Breast epithelium (tissue), 4 donors: Measurements from ENCODE around the gene COL9A1. TPM values are rescaled to one million over a fixed set of nuclear protein-coding genes. Genes with fewer than 3 reads are reported as not detected.

Experiments used
- DNase-seq, 2 donors: peaks; one replicate each; pipeline ENCODE4 v3.0.0-alpha.2; 2019; ENCODE audit warnings: low spot score in 2 of 2
- H3K27ac ChIP-seq, 2 donors: fragments of 200-600 bp; sonication (generic) in 1 of 2; one replicate each; pipeline ENCODE4 v1.5.1; 2016 to 2019; ENCODE audit warnings: mild to moderate bottlenecking in 1 of 2
- H3K27me3 ChIP-seq, 2 donors: fragments of 200-600 bp; sonication (generic) in 1 of 2; one replicate each; pipeline versions ENCODE4 v1.5.1 to v1.6.0; 2017 to 2019; ENCODE audit warnings: control low read depth in 1 of 2, mild to moderate bottlenecking in 1 of 2
- H3K36me3 ChIP-seq: fragments of 200-600 bp; one replicate; pipeline ENCODE4 v1.5.1; 2019
- H3K4me1 ChIP-seq, 2 donors: fragments of 200-600 bp; sonication (generic); one replicate each; pipeline ENCODE4 v1.5.1; 2016 to 2019; ENCODE audit warnings: control low read depth in 1 of 2
- H3K4me3 ChIP-seq, 3 donors: fragments of 200-600 bp; sonication (generic); 1 replicate in 2 of 3; 2 replicates in 1 of 3; pipeline ENCODE4 v1.5.1; 2016 to 2019; ENCODE audit warnings: mild to moderate bottlenecking in 3 of 3, moderate library complexity in 2 of 3
- H3K9me3 ChIP-seq, 2 donors: fragments of 200-600 bp; sonication (generic) in 1 of 2; one replicate each; pipeline ENCODE4 v1.5.1; 2016 to 2019; ENCODE audit warnings: control low read depth in 1 of 2
- CTCF ChIP-seq, 3 donors: fragments of 450-650 bp; IDR thresholded peaks; one replicate each; pipeline ENCODE4 v1.5.1; 2016 to 2017; ENCODE audit warnings: antibody characterized with exemption in 3 of 3, mild to moderate bottlenecking in 3 of 3, moderate library complexity in 3 of 3
- POLR2A ChIP-seq: fragments of 450-650 bp; IDR thresholded peaks from one replicate; pipeline ENCODE4 v1.6.1; 2016; ENCODE audit warnings: antibody characterized with exemption, mild to moderate bottlenecking, moderate library complexity
- POLR2AphosphoS5 ChIP-seq, 3 donors: sonication (generic); formaldehyde crosslinking; IDR thresholded peaks; one replicate each; pipeline ENCODE4 v1.6.1; 2017; ENCODE audit warnings: antibody characterized with exemption in 3 of 3
- intact Hi-C: fragments of 100-400 bp; cut with DNase I; formaldehyde crosslinking; loops from one replicate; pipeline ENCODE4 v1.15.1; 2023; ENCODE audit warnings: low total_unique reads
- total RNA-seq, 3 donors: library from RNA; depleted of rRNA; stranded (reverse); fragments of >200 nt; gene quantifications; one replicate each; pipeline ENCODE4 v1.1.0, GENCODE V29; 2016

COL9A1 gene
- total RNA-seq, 3 donors from 2014 or later = 0.32 TPM; not detected in 2

- no peaks in the 10 kb centered on the region for H3K9me3 ChIP-seq
- H3K36me3 ChIP-seq = no peaks in the 10 kb centered on the region
- no peak overlapping the region for H3K27ac ChIP-seq
- no peak for DNase-seq
- TF ChIP-seq CTCF (IDR thresholded peaks at IDR 0.05) (no peak), POLR2AphosphoS5 (IDR thresholded peaks at IDR 0.05) (no peak), POLR2A (no peak)
- H3K27me3 ChIP-seq = peaks cover 0 to 6% of the 10 kb centered on the region in 2 donors
- no peak overlapping the region for H3K4me3 ChIP-seq
- intact Hi-C loops = no loop called here
- H3K4me1 ChIP-seq = no peaks in the 10 kb centered on the region
Observed at GRCh38 chr6:70171236-70171635, 131.6 kb downstream of the COL9A1 start.

DNA sequence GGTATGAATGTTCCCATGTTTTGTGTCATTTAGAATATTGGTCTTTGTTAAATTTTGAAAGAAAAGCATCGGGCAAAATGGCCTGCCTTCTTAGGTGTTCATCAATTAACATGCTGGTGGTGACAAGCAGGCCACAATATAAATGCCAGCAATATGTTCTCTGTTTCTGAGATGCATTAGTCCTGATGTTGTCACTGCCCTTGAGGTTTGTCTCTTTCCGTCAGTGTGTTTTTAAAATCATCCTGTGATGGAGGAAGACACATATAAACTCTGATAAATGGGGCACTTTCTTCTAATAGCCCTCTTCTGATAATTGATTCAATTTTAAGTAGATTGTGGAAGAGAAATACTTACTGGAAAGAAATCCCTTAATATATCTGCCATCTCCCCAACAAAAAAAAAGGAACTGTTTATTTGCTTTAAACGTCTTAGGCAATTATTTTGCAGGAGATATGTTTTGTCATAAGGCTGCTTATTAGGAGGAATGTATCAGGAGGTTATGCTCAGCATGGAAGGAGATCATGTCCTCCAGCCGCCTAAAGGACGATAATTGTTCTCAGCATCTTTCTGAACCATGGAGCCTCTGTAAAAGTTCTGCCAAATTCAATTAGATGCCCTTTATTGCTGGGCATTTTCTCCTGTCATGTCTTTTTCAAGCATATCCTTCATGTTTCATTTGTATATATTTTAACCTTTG, 134.1 kb downstream of the COL9A1 start:
- intact Hi-C loops = no loop called here
- no peaks in the 10 kb centered on the region for H3K4me1 ChIP-seq
- H3K9me3 ChIP-seq = no peaks in the 10 kb centered on the region
- no peak overlapping the region for H3K4me3 ChIP-seq
- peaks cover 0 to 6% of the 10 kb centered on the region in 2 donors for H3K27me3 ChIP-seq
- H3K27ac ChIP-seq = no peak overlapping the region
- H3K36me3 ChIP-seq = no peaks in the 10 kb centered on the region
- no peak for TF ChIP-seq POLR2A
- no peak for TF ChIP-seq POLR2AphosphoS5 (IDR thresholded peaks at IDR 0.05)
- TF ChIP-seq CTCF (IDR thresholded peaks at IDR 0.05) = no peak
- no peak for DNase-seq

Other genes starting within 250 kb of the COL9A1 start
- gene FAM135A, start 110.4 kb upstream of the COL9A1 start, total RNA-seq = 10 to 100 TPM; 25.9 to 34.2 (median 30.2) TPM